ENCODE results near the gene ST6GAL1.

GRCh38 chr3:186988806-186989205 lies 58.5 kb downstream of the ST6GAL1 start:
- TF ChIP-seq CTCF (IDR thresholded peaks at IDR 0.05), result no peak
- TF ChIP-seq POLR2A (IDR thresholded peaks at IDR 0.05), result no peak
